Measurements from ENCODE around the gene DACT3. TPM values are rescaled to one million over a fixed set of nuclear protein-coding genes. Genes with fewer than 3 reads are reported as not detected.
A peak's percentile ranks its signal among the peaks of the same experiment; 100 is the strongest.

DACT3 gene
- polyA plus RNA-seq, 6 donors from 2014 or later: 0.11 to 0.30 TPM; not detected in 4

- no peak for DNase-seq
- no peaks in the 10 kb centered on the region for H3K36me3 Mint-ChIP-seq
Observed at GRCh38 chr19:46659151-46660007, 1.6 kb downstream of the DACT3 start.

DNA sequence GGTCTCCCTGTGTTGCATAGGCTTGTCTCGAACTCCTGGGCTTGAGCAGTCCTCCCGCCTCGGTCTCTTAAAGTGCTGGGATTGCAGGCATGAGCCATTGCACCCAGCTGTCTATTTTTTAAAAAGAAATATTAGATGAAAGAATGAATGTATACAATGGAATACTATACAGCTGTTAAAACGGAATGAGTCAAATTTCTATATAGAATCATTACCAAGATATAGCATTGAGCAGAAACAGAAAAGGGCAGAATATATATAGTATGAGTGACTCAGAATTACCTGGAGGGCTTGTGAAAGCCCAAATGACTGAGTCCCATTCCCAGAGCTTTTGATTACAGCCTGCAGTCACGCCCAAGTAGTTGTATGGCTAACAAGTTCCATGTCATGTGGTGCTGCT lies 4.4 kb downstream of the DACT3 start:
- H3K4me1 Mint-ChIP-seq: peaks cover 15 to 21% (median 18%) of the 10 kb centered on the region in 3 donors

More at GRCh38 chr19:46659151-46660007, 1.6 kb downstream of the DACT3 start:
- no peak for ATAC-seq (ENCODE audit: low read depth in 2 of 2)
- Mint-ChIP-seq H3K4me1 (peaks cover 27 to 28% (median 27%) of the 10 kb centered on the region in 3 donors), H3K27me3 (peaks cover 22 to 54% (median 47%) of the 10 kb centered on the region in 3 donors), H3K4me3 (peak overlapping the region; percentile 70 to 90 (median 82)), H3K9me3 (no peaks in the 10 kb centered on the region), H3K27ac (peak overlapping the region in 3 of 6 donors; percentile 5 to 63 (median 8))

GRCh38 chr19:46654621-46655152 lies 6.3 kb downstream of the DACT3 start:
- Mint-ChIP-seq H3K27ac (no peak overlapping the region), H3K4me1 (peaks cover 11 to 17% (median 12%) of the 10 kb centered on the region in 3 donors), H3K36me3 (peaks cover 0 to 16% of the 10 kb centered on the region in 2 donors), H3K27me3 (peaks cover 45 to 74% (median 73%) of the 10 kb centered on the region in 3 donors), H3K4me3 (peak overlapping the region in 1 of 8 donors; percentile 56), H3K9me3 (peaks cover 0 to 5% (median 4%) of the 10 kb centered on the region in 7 donors)
- ATAC-seq (ENCODE audit: low read depth in 2 of 2): no peak
- no peak for DNase-seq

More for the DNA sequence above, 4.4 kb downstream of the DACT3 start:
- ATAC-seq (ENCODE audit: low read depth in 2 of 2): no peak
- Mint-ChIP-seq H3K4me3 (peak overlapping the region in 1 of 8 donors; percentile 79), H3K36me3 (peaks cover 0 to 8% of the 10 kb centered on the region in 2 donors), H3K27me3 (peaks cover 38 to 60% (median 59%) of the 10 kb centered on the region in 3 donors), H3K27ac (no peak overlapping the region), H3K9me3 (no peaks in the 10 kb centered on the region)
- no peak for DNase-seq

GRCh38 chr19:46650445-46650844 lies 10.5 kb downstream of the DACT3 start:
- Mint-ChIP-seq H3K27me3 (peaks cover 52 to 81% (median 66%) of the 10 kb centered on the region in 3 donors), H3K4me3 (peak overlapping the region in 6 of 8 donors; percentile 7 to 42 (median 12)), H3K9me3 (peaks cover 0 to 30% (median 25%) of the 10 kb centered on the region in 7 donors), H3K27ac (peak overlapping the region in 2 of 6 donors; percentile 53 to 96), H3K4me1 (peaks cover 5 to 9% (median 9%) of the 10 kb centered on the region in 3 donors), H3K36me3 (peaks cover 4 to 28% of the 10 kb centered on the region in 2 donors)
- no peak for ATAC-seq (ENCODE audit: low read depth in 2 of 2)
- DNase-seq: no peak

- H3K27me3 Mint-ChIP-seq: peaks cover 50 to 73% (median 58%) of the 10 kb centered on the region in 3 donors
- peak overlapping the region in 1 of 8 donors; percentile 76 for H3K4me3 Mint-ChIP-seq
- peaks cover 0 to 31% (median 25%) of the 10 kb centered on the region in 7 donors for H3K9me3 Mint-ChIP-seq
- DNase-seq: no peak
- peaks cover 4 to 28% of the 10 kb centered on the region in 2 donors for H3K36me3 Mint-ChIP-seq
- no peak for ATAC-seq (ENCODE audit: low read depth in 2 of 2)
- H3K4me1 Mint-ChIP-seq: peaks cover 5 to 9% (median 9%) of the 10 kb centered on the region in 3 donors
- H3K27ac Mint-ChIP-seq: peak overlapping the region in 1 of 6 donors; percentile 96
Observed at GRCh38 chr19:46648961-46649960, 11.7 kb downstream of the DACT3 start.

GRCh38 chr19:46648060-46648960 lies 12.7 kb downstream of the DACT3 start:
- ATAC-seq (ENCODE audit: low read depth in 2 of 2) (peak; percentile 42 to 68), DNase-seq (no peak)
- peaks cover 4 to 20% of the 10 kb centered on the region in 2 donors for H3K36me3 Mint-ChIP-seq
- H3K27ac Mint-ChIP-seq: peak overlapping the region in 3 of 6 donors; percentile 52 to 91 (median 70)
- peaks cover 0 to 31% (median 25%) of the 10 kb centered on the region in 7 donors for H3K9me3 Mint-ChIP-seq
- peak overlapping the region in 6 of 8 donors; percentile 12 to 77 (median 72) for H3K4me3 Mint-ChIP-seq
- peaks cover 5 to 9% (median 9%) of the 10 kb centered on the region in 3 donors for H3K4me1 Mint-ChIP-seq
- H3K27me3 Mint-ChIP-seq: peaks cover 47 to 64% (median 48%) of the 10 kb centered on the region in 3 donors

DNA sequence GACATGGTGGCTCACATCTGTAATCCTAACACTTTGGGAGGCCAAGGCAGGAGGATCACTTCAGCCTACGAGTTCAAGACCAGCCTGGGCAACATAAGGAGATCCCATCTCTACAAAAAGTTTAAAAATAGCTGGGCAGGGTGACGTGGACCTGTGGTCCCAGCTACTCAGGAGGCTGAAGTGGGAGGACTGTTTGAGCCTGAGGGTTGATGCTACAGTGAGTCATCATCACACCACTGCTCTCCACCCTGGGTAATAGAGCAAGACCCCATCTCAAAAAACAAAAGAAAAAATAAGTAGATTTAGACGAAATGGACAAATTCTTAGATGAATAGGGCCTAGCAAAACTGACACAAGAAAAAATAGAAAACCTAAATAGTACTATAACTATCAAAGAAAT lies 14.6 kb downstream of the DACT3 start:
- DNase-seq (no peak), ATAC-seq (ENCODE audit: low read depth in 2 of 2) (no peak)
- H3K27ac Mint-ChIP-seq: no peak overlapping the region
- H3K27me3 Mint-ChIP-seq: peaks cover 38 to 56% (median 42%) of the 10 kb centered on the region in 3 donors
- H3K36me3 Mint-ChIP-seq: peaks cover 4 to 20% of the 10 kb centered on the region in 2 donors
- no peak overlapping the region for H3K4me3 Mint-ChIP-seq
- H3K4me1 Mint-ChIP-seq: peaks cover 5 to 9% (median 9%) of the 10 kb centered on the region in 3 donors
- peaks cover 0 to 31% (median 25%) of the 10 kb centered on the region in 7 donors for H3K9me3 Mint-ChIP-seq

GRCh38 chr19:46644720-46645119 lies 16.3 kb downstream of the DACT3 start:
- Mint-ChIP-seq H3K27me3 (peaks cover 33 to 51% (median 34%) of the 10 kb centered on the region in 3 donors), H3K36me3 (peaks cover 4 to 11% of the 10 kb centered on the region in 2 donors), H3K9me3 (peaks cover 0 to 28% (median 20%) of the 10 kb centered on the region in 7 donors), H3K4me1 (peaks cover 4 to 10% (median 9%) of the 10 kb centered on the region in 3 donors), H3K27ac (no peak overlapping the region), H3K4me3 (no peak overlapping the region)
- no peak for DNase-seq
- no peak for ATAC-seq (ENCODE audit: low read depth in 2 of 2)

GRCh38 chr19:46640656-46641055 lies 20.3 kb downstream of the DACT3 start:
- no peak for DNase-seq
- Mint-ChIP-seq H3K9me3 (peaks cover 0 to 3% (median 2%) of the 10 kb centered on the region in 7 donors), H3K36me3 (peaks cover 0 to 2% of the 10 kb centered on the region in 2 donors), H3K27ac (peak overlapping the region in 1 of 6 donors; percentile 82), H3K27me3 (peaks cover 16 to 24% (median 19%) of the 10 kb centered on the region in 3 donors), H3K4me3 (peak overlapping the region in 4 of 8 donors; percentile 57 to 75 (median 70)), H3K4me1 (peaks cover 0 to 10% (median 4%) of the 10 kb centered on the region in 3 donors)
- ATAC-seq (ENCODE audit: low read depth in 2 of 2): no peak

DNA sequence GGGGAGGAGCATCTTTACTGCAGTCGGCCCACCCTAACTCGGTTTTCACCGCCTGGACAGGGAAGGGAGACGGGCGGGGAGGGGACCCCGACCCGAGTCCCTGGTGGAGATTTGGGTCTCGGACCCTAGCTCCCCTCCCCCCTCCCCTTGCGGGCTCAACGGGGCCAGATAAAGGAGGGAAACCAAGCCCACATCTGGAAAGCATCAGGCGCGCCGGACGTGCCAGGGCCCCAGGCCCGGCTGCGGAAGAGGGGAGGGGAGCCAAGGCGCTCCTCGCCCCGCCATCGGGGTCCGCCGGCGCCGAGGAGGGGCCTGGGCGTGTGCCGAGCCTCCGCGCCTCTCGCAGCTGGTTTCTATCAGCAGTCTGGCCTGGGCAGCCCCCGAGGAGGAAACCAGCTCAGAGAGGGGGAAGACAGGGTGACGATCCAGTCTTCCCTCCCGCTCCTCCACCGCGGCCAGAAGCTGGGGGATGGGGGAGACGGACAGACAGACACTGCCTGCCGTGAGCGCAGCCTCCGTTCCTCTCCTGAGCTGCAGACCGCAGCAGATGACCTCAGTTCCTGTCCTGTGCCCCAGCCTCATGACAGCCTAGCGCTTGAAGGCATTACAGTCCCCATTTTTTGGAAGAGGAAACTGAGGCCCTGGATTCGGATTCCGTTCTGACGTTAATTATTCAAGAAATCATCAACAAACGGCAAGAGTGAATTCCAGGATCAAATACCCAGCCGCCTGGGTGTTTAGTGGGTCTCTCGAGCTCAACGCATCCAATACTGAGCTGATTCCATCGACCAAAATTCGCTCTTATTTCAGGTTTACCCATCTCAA lies 21.4 kb downstream of the DACT3 start:
- H3K4me3 Mint-ChIP-seq: peak overlapping the region in 4 of 8 donors; percentile 41 to 88 (median 74)

GRCh38 chr19:46637224-46637623 lies 23.8 kb downstream of the DACT3 start:
- Mint-ChIP-seq H3K27me3 (peaks cover 8 to 11% (median 9%) of the 10 kb centered on the region in 3 donors), H3K4me3 (no peak overlapping the region), H3K27ac (no peak overlapping the region), H3K9me3 (no peaks in the 10 kb centered on the region), H3K36me3 (no peaks in the 10 kb centered on the region), H3K4me1 (peaks cover 0 to 36% (median 14%) of the 10 kb centered on the region in 3 donors)
- ATAC-seq (ENCODE audit: low read depth in 2 of 2) (no peak), DNase-seq (no peak)

More for the DNA sequence above, 21.4 kb downstream of the DACT3 start:
- Mint-ChIP-seq H3K27me3 (peaks cover 13 to 20% (median 19%) of the 10 kb centered on the region in 3 donors), H3K27ac (peak overlapping the region in 2 of 6 donors; percentile 18 to 57), H3K36me3 (no peaks in the 10 kb centered on the region), H3K4me1 (peaks cover 0 to 18% (median 4%) of the 10 kb centered on the region in 3 donors), H3K9me3 (no peaks in the 10 kb centered on the region)
- ATAC-seq (ENCODE audit: low read depth in 2 of 2): no peak
- no peak for DNase-seq
